ENCODE data around the gene NPC1L1.

NPC1L1 gene

DNA sequence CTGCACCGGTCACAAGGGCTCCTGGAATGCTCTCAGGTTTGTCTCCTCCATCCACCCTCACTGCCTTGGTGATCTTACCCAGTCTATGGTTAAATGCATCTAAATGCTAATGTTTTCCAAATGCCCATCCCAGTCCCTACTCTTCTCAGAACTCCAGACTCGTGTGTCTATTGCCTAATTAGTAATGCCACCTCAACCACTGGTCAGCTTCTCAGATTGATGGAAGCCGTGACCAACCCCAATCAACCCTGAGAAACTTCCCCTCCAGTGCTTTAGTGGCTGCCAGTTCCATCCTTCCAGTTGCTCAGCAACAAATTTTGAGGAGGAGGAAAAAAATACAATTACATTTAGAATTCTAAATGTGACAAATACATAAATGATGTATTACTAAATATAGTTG, 69.3 kb downstream of the NPC1L1 start:
- DNase-seq = no peak

DNA sequence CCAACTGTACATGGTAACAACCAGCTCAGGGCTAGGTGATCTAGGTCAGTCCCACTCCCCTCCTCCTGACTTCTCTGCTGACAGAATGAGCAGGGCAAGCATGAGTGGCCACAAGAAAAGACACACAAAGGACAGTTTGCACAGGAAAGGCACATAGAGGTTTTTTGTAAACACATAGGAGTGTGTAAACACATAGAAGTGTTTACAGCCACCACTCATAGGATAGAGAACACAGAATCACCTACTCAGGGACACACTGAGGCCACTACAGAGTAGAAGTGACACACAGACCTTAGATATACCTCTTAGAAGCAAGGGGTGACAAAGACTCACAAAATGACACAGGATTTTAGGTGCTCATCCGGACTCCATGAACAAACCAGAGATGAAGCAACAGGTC, 69.7 kb downstream of the NPC1L1 start:
- DNase-seq = no peak

DNA sequence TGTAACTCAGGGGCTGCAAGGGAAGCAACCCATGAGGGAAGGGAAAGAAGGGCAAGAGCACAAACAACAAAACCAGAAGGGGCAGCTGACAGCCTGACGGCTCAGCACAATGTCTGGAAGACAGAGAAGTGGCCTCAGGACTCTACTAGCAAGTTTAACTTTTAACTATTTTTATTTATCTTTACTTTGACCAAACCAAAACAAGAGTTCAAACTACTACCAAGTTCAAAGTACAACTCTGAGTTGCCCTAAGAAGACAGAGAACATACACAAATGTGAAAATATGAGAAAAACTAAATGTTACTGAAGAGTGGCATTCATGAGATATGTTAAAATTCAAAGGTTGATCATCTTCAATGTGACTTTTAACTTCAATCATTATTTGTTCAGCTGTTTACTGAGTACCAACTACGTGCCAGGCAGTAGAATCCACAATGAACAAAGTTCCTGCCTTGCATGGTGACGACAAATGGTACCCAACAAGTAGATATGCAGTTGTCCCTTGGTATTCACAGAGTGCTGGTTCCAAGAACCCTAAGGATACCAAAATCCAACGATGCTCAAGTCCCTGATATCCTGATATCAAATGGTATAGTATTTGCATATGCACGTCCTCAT, 70.4 kb downstream of the NPC1L1 start:
- DNase-seq = no peak

DNA sequence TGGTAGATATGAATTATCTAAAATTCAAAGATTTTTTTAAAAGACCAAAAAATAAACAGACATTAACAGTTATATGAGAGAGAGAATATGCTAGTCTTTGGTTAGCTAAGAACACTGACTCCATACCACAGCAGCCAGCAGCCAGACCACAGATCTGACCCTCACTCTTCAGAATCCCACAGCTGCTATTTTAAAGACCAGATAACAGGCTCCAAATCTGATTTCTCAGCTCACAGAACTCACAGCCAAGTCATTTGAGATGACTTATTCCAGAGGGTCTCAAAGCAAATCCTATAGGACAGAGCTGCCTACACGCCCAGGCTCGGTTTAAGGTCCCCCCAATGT, 71.0 kb downstream of the NPC1L1 start:
- no peak for DNase-seq

DNA sequence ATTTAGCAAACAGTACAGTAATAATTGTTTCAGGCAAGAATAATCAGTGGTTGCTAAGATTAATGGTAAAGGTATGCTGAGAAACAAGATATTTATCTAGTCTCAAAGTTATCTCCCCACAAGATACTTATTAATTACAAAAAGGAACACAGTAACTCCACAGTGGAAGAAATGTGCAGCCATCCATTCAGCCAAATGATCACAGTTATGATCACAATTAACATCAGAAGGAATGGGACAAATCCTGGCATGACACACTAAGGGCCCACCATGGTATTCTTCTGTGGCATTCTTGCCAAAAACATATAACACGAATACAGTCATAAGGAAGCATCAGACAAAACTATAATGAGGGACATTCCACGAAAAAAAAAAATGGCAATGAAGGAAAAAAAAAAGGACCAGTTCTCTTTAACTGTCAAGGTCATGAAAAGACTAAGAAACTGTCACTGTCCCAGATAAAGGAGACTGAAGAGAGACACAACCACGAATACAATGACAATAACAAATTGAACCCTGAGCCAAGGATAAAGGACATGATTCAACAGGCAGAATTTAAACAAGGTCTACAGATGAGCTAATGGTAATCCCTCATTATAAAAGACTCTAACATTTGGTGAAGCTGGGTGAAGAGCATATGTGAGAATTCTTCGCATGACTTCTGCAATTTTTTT, 71.5 kb downstream of the NPC1L1 start:
- DNase-seq = no peak

DNA sequence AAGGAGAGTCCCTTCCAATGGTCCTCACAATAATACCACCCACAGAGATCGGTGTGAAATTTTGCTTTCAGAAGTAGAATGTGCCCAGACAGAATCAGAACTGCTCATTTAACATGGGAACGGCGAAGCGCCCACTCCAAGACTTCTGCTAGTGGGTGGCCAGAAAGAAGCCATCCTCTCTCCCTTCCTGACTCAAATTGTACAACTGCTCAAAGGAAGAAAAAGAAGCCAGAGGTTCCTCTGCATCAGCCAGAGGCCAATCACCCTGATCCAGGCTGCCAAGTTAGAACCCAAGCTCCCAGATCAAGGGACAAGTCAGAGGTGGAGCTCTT, 73.9 kb downstream of the NPC1L1 start:
- DNase-seq = no peak

DNA sequence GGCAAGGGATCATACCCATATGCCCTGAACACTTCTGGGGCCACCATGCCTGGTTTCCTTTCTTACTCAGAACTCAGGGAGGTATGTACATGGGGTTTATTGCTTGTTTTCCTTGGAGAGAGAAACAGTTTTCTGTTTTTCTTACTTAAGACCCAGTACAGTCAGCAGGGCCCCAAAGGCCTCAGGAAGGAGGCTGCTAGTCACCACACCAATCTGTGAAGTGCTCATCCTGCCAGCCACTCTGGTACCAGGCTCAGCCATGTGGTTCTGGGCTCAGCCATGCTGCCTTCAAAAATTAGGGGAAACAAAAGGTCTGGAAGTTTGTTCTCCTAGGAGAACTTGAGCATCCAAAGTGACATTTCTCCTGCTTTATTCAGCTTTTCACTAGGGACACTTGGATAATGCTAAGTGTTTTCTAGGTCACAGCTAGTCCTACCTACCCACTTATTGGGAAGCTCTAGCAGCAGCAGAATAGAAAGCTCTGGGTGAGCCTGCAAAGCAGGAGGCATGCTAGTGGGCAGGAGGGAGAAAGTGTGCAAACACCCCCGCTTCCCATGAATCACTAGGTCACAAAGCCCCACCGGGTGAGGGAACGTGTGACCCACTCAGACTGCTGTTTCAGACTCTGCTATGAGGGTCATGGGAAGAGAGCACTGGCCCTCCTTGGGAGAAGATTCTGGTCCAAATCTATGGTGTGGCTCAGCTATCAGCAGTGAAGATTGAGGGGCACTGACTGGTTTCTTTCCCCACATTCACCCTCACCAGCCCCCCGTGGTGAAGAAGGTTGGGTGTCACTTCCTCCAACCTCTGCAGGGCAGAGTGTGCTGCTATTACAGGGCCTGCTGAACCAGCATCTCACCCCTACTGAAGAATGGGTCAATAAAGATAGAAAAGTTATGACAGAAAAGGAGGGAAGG, 74.6 kb downstream of the NPC1L1 start:
- DNase-seq = no peak

DNA sequence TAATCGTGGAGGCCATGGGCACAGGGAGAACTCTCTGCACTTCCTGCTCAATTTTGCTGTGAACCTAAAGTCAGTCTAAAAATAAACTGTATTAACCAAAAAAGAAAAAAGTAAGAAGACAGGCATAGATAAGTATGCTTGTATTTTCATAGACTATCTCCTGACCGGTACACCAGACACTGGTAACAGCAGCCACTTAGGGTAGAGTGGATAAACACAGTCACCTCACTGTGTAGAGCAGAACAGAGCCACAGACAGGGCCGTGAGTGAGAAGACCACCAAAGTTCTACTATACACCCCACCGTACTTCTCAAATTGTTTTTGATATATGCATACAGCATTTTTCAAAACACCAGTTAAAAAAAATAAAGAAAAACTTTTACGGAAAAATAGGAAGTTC, 75.6 kb downstream of the NPC1L1 start:
- no peak for DNase-seq

DNA sequence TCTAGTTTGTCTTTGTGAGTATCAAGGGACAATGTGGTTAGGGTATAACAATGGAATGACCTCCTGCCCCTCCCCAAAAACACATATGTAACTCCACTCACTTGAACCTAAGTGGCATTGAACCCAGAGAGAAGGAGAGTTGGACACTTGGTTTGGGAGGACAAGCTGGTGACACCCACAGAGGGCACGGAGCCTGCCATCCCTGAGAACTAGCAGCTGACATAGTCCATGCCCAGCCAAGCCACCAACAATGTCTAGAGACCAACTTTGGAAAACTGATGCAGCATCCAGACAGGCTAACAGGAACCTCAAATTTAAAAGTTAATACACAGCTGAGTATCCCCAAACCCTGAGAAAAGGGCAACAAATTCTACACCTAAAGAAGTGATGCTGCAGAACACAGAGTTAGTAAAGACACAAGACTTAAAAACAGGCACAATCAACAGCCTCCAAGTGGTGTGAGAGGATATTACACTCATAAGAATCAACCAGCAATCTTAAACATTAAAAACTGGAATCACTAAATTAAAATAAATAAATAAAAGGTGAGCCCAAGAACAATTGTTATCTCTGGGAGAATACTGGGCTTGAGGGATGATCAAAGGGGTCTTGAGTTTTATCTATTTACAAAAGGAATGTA, 77.8 kb downstream of the NPC1L1 start:
- no peak for DNase-seq
